Measurements from ENCODE around the gene CD274.
"Not testable (repeated sequence)": the region's sequence is repeated elsewhere in the genome, so short reads cannot be mapped to it uniquely, and the experiment has no call there.

DNA sequence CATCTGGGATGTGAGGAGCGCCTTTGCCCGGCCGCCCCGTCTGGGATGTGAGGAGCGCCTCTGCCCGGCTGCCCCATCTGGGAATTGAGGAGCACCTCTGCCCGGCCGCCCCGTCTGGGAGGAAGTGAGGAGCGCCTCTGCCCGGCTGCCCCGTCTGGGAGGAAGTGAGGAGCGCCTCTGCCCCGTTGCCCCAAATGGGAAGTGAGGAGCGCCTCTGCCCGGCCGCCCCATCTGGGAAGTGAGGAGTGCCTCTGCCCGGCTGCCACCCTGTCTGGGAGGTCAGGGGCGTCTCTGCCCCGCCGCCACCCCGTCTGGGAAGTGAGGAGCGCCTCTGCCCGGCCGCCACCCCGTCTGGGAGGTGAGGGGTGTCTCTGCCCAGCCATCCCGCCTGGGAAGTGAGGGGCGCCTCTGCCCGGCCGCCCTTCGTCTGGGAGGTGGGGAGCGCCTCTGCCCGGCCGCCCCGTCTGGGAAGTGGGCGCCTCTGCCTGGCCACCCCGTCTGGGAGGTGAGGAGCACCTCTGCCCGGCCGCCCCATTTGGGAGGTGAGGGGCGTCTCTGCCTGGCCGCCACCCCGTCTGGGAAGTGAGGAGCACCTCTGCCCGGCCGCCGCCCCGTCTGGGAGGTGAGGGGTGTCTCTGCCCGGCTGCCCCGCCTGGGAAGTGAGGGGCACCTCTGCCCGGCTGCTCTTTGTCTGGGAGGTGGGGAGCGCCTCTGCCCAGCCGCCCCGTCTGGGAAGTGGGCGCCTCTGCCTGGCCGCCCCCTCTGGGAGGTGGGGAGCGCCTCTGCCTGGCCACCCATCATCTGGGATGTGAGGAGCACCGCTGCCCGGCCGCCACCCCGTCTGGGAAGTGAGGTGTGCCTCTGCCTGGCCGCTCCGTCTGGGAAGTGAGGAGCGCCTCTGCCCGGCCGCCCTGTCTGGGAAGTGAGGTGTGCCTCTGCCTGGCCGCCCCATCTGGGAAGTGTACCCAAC, 16.2 kb upstream of the CD274 start:
- TF ChIP-seq EZH2 (IDR thresholded peaks at IDR 0.05; ENCODE audit: low read length, missing control alignments), result not testable (repeated sequence)
- TF ChIP-seq, protein P1, sequence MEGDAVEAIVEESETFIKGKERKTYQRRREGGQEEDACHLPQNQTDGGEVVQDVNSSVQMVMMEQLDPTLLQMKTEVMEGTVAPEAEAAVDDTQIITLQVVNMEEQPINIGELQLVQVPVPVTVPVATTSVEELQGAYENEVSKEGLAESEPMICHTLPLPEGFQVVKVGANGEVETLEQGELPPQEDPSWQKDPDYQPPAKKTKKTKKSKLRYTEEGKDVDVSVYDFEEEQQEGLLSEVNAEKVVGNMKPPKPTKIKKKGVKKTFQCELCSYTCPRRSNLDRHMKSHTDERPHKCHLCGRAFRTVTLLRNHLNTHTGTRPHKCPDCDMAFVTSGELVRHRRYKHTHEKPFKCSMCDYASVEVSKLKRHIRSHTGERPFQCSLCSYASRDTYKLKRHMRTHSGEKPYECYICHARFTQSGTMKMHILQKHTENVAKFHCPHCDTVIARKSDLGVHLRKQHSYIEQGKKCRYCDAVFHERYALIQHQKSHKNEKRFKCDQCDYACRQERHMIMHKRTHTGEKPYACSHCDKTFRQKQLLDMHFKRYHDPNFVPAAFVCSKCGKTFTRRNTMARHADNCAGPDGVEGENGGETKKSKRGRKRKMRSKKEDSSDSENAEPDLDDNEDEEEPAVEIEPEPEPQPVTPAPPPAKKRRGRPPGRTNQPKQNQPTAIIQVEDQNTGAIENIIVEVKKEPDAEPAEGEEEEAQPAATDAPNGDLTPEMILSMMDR (conservative IDR thresholded peaks at IDR 0.05 in 1 of 2, IDR thresholded peaks at IDR 0.05 in 1 of 2; ENCODE audit: low read depth in 1 of 2, low read length in 2 of 2), result not testable (repeated sequence)

All from fibroblast of lung (primary cell).